ENCODE data around the gene CCDC134.
"Not testable (repeated sequence)": the region's sequence is repeated elsewhere in the genome, so short reads cannot be mapped to it uniquely, and the experiment has no call there.

Gene CCDC134

DNA sequence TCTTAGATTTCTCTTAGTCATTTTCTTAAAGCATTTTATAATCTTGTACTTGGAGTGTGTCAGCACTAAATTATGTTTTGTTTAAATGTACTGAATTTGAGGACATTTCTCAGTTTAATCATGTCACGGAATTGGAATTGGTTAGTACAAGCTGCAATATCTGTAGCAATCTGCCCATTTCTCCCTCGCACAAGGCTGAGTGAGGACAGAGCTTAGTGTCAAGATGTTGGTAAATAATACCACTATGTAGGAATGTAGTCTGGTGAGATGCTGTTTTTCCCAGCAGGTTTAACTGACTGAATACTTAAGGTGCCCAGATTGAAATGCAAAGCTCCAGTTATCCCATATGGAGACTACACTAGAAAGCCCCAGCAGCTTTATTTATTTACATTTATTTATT is 63.0 kb downstream of the CCDC134 start:
- H3K27ac ChIP-seq = no peak overlapping the region
- TF ChIP-seq, protein P1, sequence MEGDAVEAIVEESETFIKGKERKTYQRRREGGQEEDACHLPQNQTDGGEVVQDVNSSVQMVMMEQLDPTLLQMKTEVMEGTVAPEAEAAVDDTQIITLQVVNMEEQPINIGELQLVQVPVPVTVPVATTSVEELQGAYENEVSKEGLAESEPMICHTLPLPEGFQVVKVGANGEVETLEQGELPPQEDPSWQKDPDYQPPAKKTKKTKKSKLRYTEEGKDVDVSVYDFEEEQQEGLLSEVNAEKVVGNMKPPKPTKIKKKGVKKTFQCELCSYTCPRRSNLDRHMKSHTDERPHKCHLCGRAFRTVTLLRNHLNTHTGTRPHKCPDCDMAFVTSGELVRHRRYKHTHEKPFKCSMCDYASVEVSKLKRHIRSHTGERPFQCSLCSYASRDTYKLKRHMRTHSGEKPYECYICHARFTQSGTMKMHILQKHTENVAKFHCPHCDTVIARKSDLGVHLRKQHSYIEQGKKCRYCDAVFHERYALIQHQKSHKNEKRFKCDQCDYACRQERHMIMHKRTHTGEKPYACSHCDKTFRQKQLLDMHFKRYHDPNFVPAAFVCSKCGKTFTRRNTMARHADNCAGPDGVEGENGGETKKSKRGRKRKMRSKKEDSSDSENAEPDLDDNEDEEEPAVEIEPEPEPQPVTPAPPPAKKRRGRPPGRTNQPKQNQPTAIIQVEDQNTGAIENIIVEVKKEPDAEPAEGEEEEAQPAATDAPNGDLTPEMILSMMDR (conservative IDR thresholded peaks at IDR 0.05) = no peak
- no peak for TF ChIP-seq ZFX (IDR thresholded peaks at IDR 0.05)

DNA sequence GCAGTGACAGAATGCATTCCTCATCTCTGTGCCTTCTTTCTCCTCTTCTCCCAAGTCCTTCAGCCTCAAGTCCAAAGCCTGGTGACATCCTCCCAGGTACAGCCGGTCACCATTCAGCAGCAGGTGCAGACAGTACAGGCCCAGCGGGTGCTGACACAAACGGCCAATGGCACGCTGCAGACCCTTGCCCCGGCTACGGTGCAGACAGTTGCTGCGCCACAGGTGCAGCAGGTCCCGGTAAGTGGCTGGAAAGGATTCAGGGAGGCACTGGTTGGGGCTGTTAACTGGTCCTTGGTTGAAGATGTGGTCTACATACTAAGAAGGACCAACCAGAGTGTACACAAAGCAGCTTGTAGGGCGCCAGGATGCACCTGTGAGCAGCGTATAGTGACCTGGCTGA is 68.1 kb downstream of the CCDC134 start:
- TF ChIP-seq, protein P1 (conservative IDR thresholded peaks at IDR 0.05) = no peak
- TF ChIP-seq ZFX (IDR thresholded peaks at IDR 0.05) = no peak
- no peak overlapping the region for H3K27ac ChIP-seq

DNA sequence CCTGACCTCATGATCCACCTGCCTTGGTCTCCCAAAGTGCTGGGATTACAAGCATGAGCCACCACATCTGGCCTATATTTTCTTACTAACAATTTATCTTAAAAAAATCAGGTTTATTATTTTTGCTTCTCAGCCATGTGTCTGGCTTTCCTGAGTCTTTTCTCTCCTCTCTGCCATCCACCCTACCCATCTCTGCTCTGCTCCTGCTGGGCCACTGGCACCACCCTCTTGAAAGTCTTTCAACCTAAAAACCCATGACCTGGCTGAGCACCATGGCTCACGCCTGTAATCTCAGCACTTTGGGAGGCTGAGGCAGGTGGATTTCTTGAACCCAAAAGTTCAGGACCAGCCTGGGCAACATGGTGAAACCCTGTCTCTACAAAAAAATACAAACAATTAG is 69.6 kb downstream of the CCDC134 start:
- H3K27ac ChIP-seq = not testable (repeated sequence)

DNA sequence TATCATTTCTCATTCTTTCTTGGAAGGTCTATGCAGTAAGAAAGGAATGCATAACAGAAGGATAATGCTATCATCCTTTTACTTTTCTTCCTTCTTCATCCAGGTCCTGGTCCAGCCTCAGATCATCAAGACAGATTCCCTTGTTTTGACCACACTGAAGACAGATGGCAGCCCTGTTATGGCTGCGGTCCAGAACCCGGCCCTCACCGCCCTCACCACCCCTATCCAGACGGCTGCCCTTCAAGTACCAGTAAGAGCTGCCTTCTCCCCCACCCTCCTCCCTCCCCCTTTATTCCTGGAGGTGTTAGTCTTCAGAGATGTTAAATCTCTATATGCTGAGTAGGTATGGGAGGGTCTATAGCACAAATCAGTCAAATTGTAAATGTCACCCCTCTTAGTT is 70.3 kb downstream of the CCDC134 start:
- TF ChIP-seq, protein P1 (conservative IDR thresholded peaks at IDR 0.05) = no peak
- TF ChIP-seq ZFX (IDR thresholded peaks at IDR 0.05) = no peak
- no peak overlapping the region for H3K27ac ChIP-seq

DNA sequence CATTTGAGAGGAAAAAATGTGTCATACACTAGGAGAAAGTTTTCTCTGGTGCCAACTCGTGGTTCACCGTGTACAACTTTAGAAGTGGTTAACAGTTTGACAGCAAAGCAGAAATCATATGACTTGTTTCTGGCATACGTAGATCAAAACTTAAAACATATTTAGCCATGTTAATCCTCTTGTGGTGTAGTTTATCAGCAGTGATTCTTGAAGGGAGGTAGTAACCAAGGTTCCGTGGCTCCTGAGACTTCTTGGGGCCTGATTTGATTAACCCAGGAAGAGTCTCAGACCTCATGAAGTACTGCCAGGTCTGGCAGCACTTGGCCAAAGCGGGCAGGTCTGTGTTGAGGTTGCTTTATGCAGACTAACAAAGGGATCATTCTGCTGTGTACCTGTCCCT is 72.9 kb downstream of the CCDC134 start:
- no peak overlapping the region for H3K27ac ChIP-seq
- TF ChIP-seq, protein P1 (conservative IDR thresholded peaks at IDR 0.05) = no peak
- TF ChIP-seq ZFX (IDR thresholded peaks at IDR 0.05) = no peak

DNA sequence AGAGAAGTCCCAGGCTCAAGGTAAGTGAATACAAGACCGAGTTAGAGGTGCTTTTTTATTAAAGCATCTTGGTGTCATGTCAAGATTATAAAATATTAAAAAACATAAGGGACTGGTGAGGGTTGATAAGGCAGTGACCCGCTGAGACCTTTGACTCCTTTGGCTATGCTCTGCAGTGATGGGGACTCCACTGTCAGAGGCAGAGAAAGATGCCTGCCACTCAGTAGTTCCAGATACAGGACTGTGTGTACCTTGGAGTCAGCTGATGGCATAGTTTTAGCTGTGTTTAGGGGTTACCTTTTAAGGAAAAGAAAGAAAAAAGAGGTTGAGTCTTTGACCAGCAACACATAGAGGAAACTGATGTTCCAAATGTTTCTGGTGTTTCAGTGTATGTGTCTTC is 73.6 kb downstream of the CCDC134 start:
- H3K27ac ChIP-seq = no peak overlapping the region
- no peak for TF ChIP-seq ZFX (IDR thresholded peaks at IDR 0.05)
- TF ChIP-seq, protein P1 (conservative IDR thresholded peaks at IDR 0.05) = no peak

DNA sequence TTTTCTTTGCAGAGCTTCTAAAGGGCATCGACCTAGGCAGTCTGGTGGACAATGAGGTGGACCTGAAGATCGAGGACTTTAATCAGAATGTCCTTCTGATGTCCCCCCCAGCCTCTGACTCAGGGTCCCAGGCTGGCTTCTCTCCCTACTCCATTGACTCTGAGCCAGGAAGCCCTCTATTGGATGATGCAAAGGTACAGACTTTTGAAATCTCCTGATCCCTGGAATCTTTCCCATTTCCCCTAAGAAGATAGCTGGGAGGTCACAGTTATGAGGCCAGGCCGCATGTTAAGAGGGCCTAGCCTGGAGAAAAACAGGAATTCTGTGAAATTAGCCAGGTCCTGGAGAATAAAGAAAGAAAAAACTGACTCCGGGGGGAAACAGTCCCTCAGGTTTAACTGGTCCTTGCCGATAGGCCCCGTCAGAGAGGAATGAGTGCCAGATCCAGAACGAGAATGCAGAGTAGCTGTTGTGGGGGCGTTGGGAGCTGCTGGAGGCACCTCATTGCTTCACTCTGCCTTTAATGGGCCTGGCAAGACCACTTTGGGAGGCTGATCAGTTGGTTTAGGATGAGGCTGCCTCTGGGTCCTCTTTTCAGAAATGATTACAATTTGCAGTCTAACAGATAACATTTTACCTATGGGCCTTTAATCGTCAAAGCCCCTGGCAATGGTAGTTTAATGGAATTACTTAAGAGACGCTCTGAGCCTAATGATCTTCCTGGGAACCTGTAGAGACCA is 75.2 kb downstream of the CCDC134 start:
- H3K27ac ChIP-seq = no peak overlapping the region

More for the DNA sequence above, 75.2 kb downstream of the CCDC134 start:
- no peak for TF ChIP-seq ZFX (IDR thresholded peaks at IDR 0.05)
- TF ChIP-seq, protein P1 (conservative IDR thresholded peaks at IDR 0.05) = no peak
